Body of pancreas (tissue), 4 donors: ENCODE results near the gene MCHR2. TPM values are rescaled to one million over a fixed set of nuclear protein-coding genes. Genes with fewer than 3 reads are reported as not detected.

Source experiments
- ATAC-seq: fragments of 150-250 bp; one replicate; pipeline ENCODE4 v1.9.1; 2016
- DNase-seq, 4 donors: peaks; one replicate each; pipeline ENCODE4 v3.0.0-alpha.2; 2019
- H3K27ac ChIP-seq, 4 donors: fragments of 200-600 bp; sonication (generic); 1 replicate in 3 of 4; 2 replicates in 1 of 4; pipeline versions ENCODE4 v1.5.1 to v1.6.1; 2016 to 2019; ENCODE audit warnings: mild to moderate bottlenecking in 1 of 4, mixed read lengths in 1 of 4, moderate library complexity in 1 of 4
- H3K27me3 ChIP-seq, 2 donors: fragments of 200-600 bp; sonication (generic); one replicate each; pipeline ENCODE4 v1.6.0; 2016; ENCODE audit warnings: mild to moderate bottlenecking in 1 of 2
- H3K36me3 ChIP-seq, 2 donors: fragments of 200-600 bp; sonication (generic); replicated peaks in 1 of 2; 2 replicates each; pipeline ENCODE4 v1.5.1; 2016; ENCODE audit warnings: low read depth in 2 of 2; ENCODE audit not compliant: insufficient read depth in 1 of 2
- H3K4me1 ChIP-seq: fragments of 200-600 bp; sonication (generic); one replicate; pipeline ENCODE4 v1.6.0; 2016
- H3K4me3 ChIP-seq, 2 donors: fragments of 200-600 bp; sonication (generic); 1 replicate in 1 of 2; 2 replicates in 1 of 2; pipeline ENCODE4 v1.5.1; 2016 to 2019
- H3K9me3 ChIP-seq, 3 donors: fragments of 200-600 bp; sonication (generic); 1 replicate in 2 of 3; 2 replicates in 1 of 3; pipeline ENCODE4 v1.5.1; 2016
- CTCF ChIP-seq, 7 experiments: fragments of 450-650 bp in 4 of 7; fragments of 200-600 bp in 3 of 7; sonication (generic) in 3 of 7; IDR thresholded peaks; one replicate each; pipeline ENCODE4 v1.5.1; 2016 to 2019; ENCODE audit warnings: antibody characterized with exemption in 7 of 7
- POLR2A ChIP-seq, 3 donors: fragments of 450-650 bp; IDR thresholded peaks; one replicate each; pipeline ENCODE4 v1.6.1; 2016; ENCODE audit warnings: antibody characterized with exemption in 3 of 3, mild to moderate bottlenecking in 2 of 3
- WGBS, 2 donors: methylation state at CpG; one replicate each; pipeline ENCODE4 v1.1.5; 2017; 5-methylcytosine and 5-hydroxymethylcytosine counted together
- intact Hi-C: fragments of 100-400 bp; cut with DNase I; formaldehyde crosslinking; loops from one replicate; pipeline ENCODE4 v1.15.1; 2023
- total RNA-seq, 2 donors: library from RNA; depleted of rRNA; stranded (reverse); fragments of >200 nt; gene quantifications; one replicate each; pipeline ENCODE4 v1.1.0, GENCODE V29; 2016

Gene MCHR2
- total RNA-seq, 2 donors from 2014 or later: not detected

DNA sequence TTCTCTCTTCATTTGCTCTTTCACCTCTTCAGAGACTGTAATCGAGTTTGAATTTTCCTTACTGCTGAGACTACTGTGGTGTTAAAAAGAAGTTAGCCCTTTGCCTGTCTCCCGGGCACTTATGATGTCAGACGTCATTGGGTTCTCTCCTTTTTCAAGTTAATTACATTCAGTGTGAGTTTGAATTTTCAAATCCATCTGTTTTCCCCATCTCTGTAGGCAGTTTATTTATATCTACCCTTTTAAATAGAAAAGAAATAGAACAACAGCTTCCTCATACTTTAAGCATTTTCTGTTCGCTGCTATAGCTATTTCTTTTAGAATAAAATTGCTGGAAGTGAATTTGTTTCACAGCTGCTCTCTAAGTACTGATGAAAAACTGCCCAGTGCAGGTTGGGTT lies 81.4 kb downstream of the MCHR2 start:
- no peak for ATAC-seq
- no peak overlapping the region for H3K27ac ChIP-seq
- no peak overlapping the region for H3K4me3 ChIP-seq
- no peaks in the 10 kb centered on the region for H3K27me3 ChIP-seq
- H3K36me3 ChIP-seq: no peaks in the 10 kb centered on the region
- 57 to 59% methylated on average over 4 of the region's 4 CpGs for WGBS, 2 donors
- intact Hi-C loops: loop anchor here (10.0 kb wide), 1 partner anchor 152 kb away; no protein-coding TSS in a partner anchor
- H3K4me1 ChIP-seq: no peaks in the 10 kb centered on the region
- TF ChIP-seq POLR2A (IDR thresholded peaks at IDR 0.05): no peak
- TF ChIP-seq CTCF (IDR thresholded peaks at IDR 0.05): no peak
- DNase-seq: no peak
- H3K9me3 ChIP-seq: no peaks in the 10 kb centered on the region

DNA sequence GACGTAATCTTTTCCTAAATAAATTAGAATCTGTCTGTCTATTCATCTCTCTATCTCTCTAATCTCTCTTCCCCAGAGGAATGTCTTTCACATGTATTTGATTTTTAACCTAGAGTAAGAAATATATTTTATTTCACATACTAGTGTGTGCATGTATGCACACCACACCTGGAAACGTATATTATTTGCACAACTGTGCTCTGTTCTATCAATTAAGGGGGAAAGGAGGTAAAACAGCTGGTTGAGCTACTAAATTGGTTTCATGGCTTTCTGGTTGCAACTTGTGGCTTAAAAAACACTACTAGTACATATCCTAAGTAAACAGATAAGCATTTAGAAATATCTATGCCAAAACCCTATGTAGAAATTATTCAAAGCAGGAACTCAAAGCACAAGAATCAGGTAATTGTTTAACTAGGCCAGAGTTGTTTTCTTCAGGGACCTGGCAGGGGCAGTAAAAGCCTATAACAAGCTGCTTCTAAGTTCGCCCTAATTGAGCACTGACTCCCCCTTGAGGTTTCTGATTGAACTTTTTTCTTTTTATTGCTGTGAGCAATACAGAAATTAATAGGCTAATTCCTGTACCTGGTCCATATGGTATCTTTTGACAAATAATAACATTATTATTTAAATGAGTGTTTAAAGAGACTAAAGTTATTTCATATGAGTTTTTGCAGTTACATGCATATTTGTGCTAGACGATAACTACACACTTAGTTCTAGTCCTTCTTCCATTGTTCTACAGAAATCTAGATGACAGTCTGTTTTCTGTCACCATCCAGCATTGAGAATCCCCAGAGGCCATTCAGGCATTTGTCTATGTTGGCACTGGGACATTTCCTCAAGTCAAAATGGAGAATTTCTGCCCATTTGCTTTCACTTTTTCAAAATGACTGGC lies 88.6 kb downstream of the MCHR2 start:
- H3K9me3 ChIP-seq: no peaks in the 10 kb centered on the region
- 39 to 41% methylated on average over 4 of the region's 4 CpGs for WGBS, 2 donors
- H3K27ac ChIP-seq: no peak overlapping the region
- H3K27me3 ChIP-seq: no peaks in the 10 kb centered on the region
- intact Hi-C loops: no loop called here
- no peaks in the 10 kb centered on the region for H3K36me3 ChIP-seq
- TF ChIP-seq POLR2A (IDR thresholded peaks at IDR 0.05): no peak
- peak; percentile 34 to 77 (median 65) for TF ChIP-seq CTCF (IDR thresholded peaks at IDR 0.05)
- H3K4me1 ChIP-seq: peaks cover 4% of the 10 kb centered on the region
- ATAC-seq: peak; percentile 90
- H3K4me3 ChIP-seq: no peak overlapping the region
- DNase-seq: peak; percentile 15 to 59 (median 42)

DNA sequence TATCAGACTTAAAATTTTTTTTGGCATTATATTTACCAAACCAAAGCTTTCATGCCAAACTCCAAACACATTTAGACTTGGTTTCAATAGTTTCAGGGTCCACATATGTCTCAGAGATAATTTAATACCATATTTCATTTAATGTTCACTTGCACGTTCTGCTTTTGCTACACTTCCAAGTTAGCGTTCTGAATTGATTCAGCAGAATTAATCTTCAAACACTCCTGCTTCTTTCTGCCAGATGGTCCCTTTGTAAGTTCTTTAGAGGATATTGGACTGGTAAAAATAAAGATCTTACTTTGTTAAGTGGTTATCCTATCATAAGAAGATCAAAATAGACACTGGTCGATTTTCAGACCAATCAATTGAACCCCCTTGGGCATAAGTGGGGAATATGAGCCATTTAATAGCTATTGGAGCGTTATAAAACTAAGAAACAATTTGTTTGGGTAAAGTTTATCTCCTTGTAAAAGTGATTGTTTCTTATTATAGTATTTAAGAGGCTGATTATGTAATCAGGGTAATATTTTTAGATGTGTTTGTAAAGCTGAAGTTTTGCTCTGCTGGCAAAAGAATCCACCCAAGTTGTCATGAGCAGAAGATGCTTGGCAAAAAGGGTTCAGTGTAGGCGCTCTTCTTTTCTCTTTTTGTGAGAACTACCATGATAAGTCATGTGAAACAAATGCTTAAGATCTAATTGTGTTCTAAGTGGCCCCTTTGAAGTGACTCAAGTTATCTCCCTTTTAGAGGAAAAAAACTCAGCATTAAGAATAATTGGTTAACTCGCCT lies 92.2 kb downstream of the MCHR2 start:
- WGBS, 2 donors: 48 to 53% methylated on average over 6 of the region's 6 CpGs
- ATAC-seq: no peak

GRCh38 chr6:99894815-99895214 lies 99.2 kb downstream of the MCHR2 start:
- DNase-seq (no peak), ATAC-seq (no peak)
- no peaks in the 10 kb centered on the region for H3K36me3 ChIP-seq
- H3K27ac ChIP-seq: no peak overlapping the region
- intact Hi-C loops: no loop called here
- no peak overlapping the region for H3K4me3 ChIP-seq
- H3K4me1 ChIP-seq: no peaks in the 10 kb centered on the region
- H3K9me3 ChIP-seq: no peaks in the 10 kb centered on the region
- TF ChIP-seq CTCF (IDR thresholded peaks at IDR 0.05): no peak
- no peak for TF ChIP-seq POLR2A (IDR thresholded peaks at IDR 0.05)
- H3K27me3 ChIP-seq: no peaks in the 10 kb centered on the region
- 64 to 69% methylated on average over 3 of the region's 3 CpGs for WGBS, 2 donors

More for the DNA sequence above, 92.2 kb downstream of the MCHR2 start:
- Histone ChIP-seq H3K9me3 (no peaks in the 10 kb centered on the region), H3K4me3 (no peak overlapping the region), H3K4me1 (peaks cover 4% of the 10 kb centered on the region), H3K36me3 (no peaks in the 10 kb centered on the region), H3K27ac (no peak overlapping the region), H3K27me3 (no peaks in the 10 kb centered on the region)
- TF ChIP-seq CTCF (IDR thresholded peaks at IDR 0.05): no peak
- TF ChIP-seq POLR2A (IDR thresholded peaks at IDR 0.05): no peak
- intact Hi-C loops: no loop called here
- no peak for DNase-seq
